AG10803 (cell line): Measurements from ENCODE around the gene PDSS1.

ENCODE experiments used
- DNase-seq: peaks from one replicate; pipeline ENCODE4 v3.0.0; 2010; ENCODE audit warnings: low read depth
- H3K4me3 ChIP-seq: 2 replicates; pipeline ENCODE4 v1.5.1; 2011; ENCODE audit warnings: mild to moderate bottlenecking, low read length, control low read depth
- CTCF ChIP-seq: conservative IDR thresholded peaks from 2 replicates; pipeline ENCODE4 v1.5.1; 2011; ENCODE audit warnings: mild to moderate bottlenecking, low read length, control low read depth, inconsistent platforms

The PDSS1 gene

GRCh38 chr10:26717476-26717875, 20.0 kb downstream of the PDSS1 start:
- DNase-seq: no peak
- H3K4me3 ChIP-seq: no peak overlapping the region
- TF ChIP-seq CTCF: no peak

GRCh38 chr10:26721561-26721960, 24.1 kb downstream of the PDSS1 start:
- H3K4me3 ChIP-seq: no peak overlapping the region
- no peak for DNase-seq
- no peak for TF ChIP-seq CTCF

GRCh38 chr10:26723016-26723415, 25.5 kb downstream of the PDSS1 start:
- no peak overlapping the region for H3K4me3 ChIP-seq
- no peak for DNase-seq

GRCh38 chr10:26725837-26726727, 28.6 kb downstream of the PDSS1 start:
- peak; percentile 66 for DNase-seq
- H3K4me3 ChIP-seq: no peak overlapping the region
- TF ChIP-seq CTCF: peak; percentile 76

More at GRCh38 chr10:26723016-26723415, 25.5 kb downstream of the PDSS1 start:
- no peak for TF ChIP-seq CTCF

- no peak for DNase-seq
- TF ChIP-seq CTCF: no peak
- H3K4me3 ChIP-seq: no peak overlapping the region
These were observed 29.5 kb downstream of the PDSS1 start for GRCh38 chr10:26727005-26727404.

GRCh38 chr10:26728957-26729356, 31.5 kb downstream of the PDSS1 start:
- DNase-seq: no peak
- no peak overlapping the region for H3K4me3 ChIP-seq
- TF ChIP-seq CTCF: no peak

- DNase-seq: no peak
- TF ChIP-seq CTCF: no peak
- H3K4me3 ChIP-seq: no peak overlapping the region
These were observed 31.9 kb downstream of the PDSS1 start for GRCh38 chr10:26729395-26729794.
